ENCODE measurements around the gene MDC1. TPM values are rescaled to one million over a fixed set of nuclear protein-coding genes. Genes with fewer than 3 reads are reported as not detected.

MDC1 gene
- total and polyA plus RNA-seq, 10 donors, result 7.8 to 47.7 (median 22.1) TPM

- no peak overlapping the region for H3K27ac ChIP-seq
- intact Hi-C loops (cut with DNase I; ENCODE audit: low total_unique reads), result no loop called here
Observed at GRCh38 chr6:30763618-30764489, 46.8 kb upstream of the MDC1 start.

GRCh38 chr6:30763155-30763617 lies 46.1 kb upstream of the MDC1 start:
- no peak for DNase-seq
- Histone ChIP-seq H3K4me3 (no peak overlapping the region), H3K36me3 (no peaks in the 10 kb centered on the region), H3K4me1 (peaks cover 0 to 58% (median 24%) of the 10 kb centered on the region in 6 donors), H3K9me3 (no peaks in the 10 kb centered on the region), H3K27me3 (replicated peaks in 1 of 7) (peaks cover 0 to 6% (median 0%) of the 10 kb centered on the region in 7 donors), H3K27ac (no peak overlapping the region)
- TF ChIP-seq POLR2AphosphoS5 (IDR thresholded peaks at IDR 0.05) (no peak), CTCF (IDR thresholded peaks at IDR 0.05 in 8 of 11, conservative IDR thresholded peaks at IDR 0.05 in 3 of 11) (no peak), POLR2A (IDR thresholded peaks at IDR 0.05) (no peak)
- intact Hi-C loops (cut with DNase I; ENCODE audit: low total_unique reads), result no loop called here
- WGBS, 5 donors, result 95 to 100% (median 98%) methylated on average over 1 of the region's 1 CpG

More at GRCh38 chr6:30763618-30764489, 46.8 kb upstream of the MDC1 start:
- DNase-seq, result no peak
- H3K27me3 ChIP-seq (replicated peaks in 1 of 7), result peaks cover 0 to 6% (median 0%) of the 10 kb centered on the region in 7 donors
- WGBS, 5 donors, result 40 to 51% (median 44%) methylated on average over 8 of the region's 8 CpGs
- no peaks in the 10 kb centered on the region for H3K36me3 ChIP-seq
- no peak overlapping the region for H3K4me3 ChIP-seq
- no peaks in the 10 kb centered on the region for H3K9me3 ChIP-seq
- no peak for TF ChIP-seq CTCF (IDR thresholded peaks at IDR 0.05 in 8 of 11, conservative IDR thresholded peaks at IDR 0.05 in 3 of 11)
- TF ChIP-seq POLR2AphosphoS5 (IDR thresholded peaks at IDR 0.05), result no peak
- no peak for TF ChIP-seq POLR2A (IDR thresholded peaks at IDR 0.05)
- H3K4me1 ChIP-seq, result peaks cover 4 to 59% (median 26%) of the 10 kb centered on the region in 6 donors

- 89 to 96% (median 91%) methylated on average over 4 of the region's 4 CpGs for WGBS, 5 donors
- no peak for DNase-seq
- H3K27ac ChIP-seq, result no peak overlapping the region
- no peaks in the 10 kb centered on the region for H3K36me3 ChIP-seq
- H3K4me3 ChIP-seq, result no peak overlapping the region
- H3K9me3 ChIP-seq, result no peaks in the 10 kb centered on the region
- H3K27me3 ChIP-seq (replicated peaks in 1 of 7), result peaks cover 0 to 6% (median 0%) of the 10 kb centered on the region in 7 donors
- intact Hi-C loops (cut with DNase I; ENCODE audit: low total_unique reads), result no loop called here
- H3K4me1 ChIP-seq, result peaks cover 0 to 59% (median 21%) of the 10 kb centered on the region in 6 donors
- TF ChIP-seq CTCF (IDR thresholded peaks at IDR 0.05 in 8 of 11, conservative IDR thresholded peaks at IDR 0.05 in 3 of 11) (no peak), POLR2A (IDR thresholded peaks at IDR 0.05) (no peak), POLR2AphosphoS5 (IDR thresholded peaks at IDR 0.05) (no peak)
Observed at GRCh38 chr6:30761791-30762429, 44.8 kb upstream of the MDC1 start.

GRCh38 chr6:30760549-30760948 lies 43.5 kb upstream of the MDC1 start:
- intact Hi-C loops (cut with DNase I; ENCODE audit: low total_unique reads), result no loop called here
- no peaks in the 10 kb centered on the region for H3K9me3 ChIP-seq
- DNase-seq, result no peak
- H3K27me3 ChIP-seq (replicated peaks in 1 of 7), result peaks cover 0 to 6% (median 0%) of the 10 kb centered on the region in 7 donors
- TF ChIP-seq POLR2A (IDR thresholded peaks at IDR 0.05) (no peak), CTCF (IDR thresholded peaks at IDR 0.05 in 8 of 11, conservative IDR thresholded peaks at IDR 0.05 in 3 of 11) (no peak), POLR2AphosphoS5 (IDR thresholded peaks at IDR 0.05) (no peak)
- H3K27ac ChIP-seq, result no peak overlapping the region
- 65 to 80% (median 71%) methylated on average over 8 of the region's 8 CpGs for WGBS, 5 donors
- H3K4me3 ChIP-seq, result no peak overlapping the region
- no peaks in the 10 kb centered on the region for H3K36me3 ChIP-seq
- peaks cover 0 to 60% (median 21%) of the 10 kb centered on the region in 6 donors for H3K4me1 ChIP-seq

Measured in spleen (tissue), 11 donors.